Rectal smooth muscle tissue (tissue), 1 donor: Measurements from ENCODE around the gene LRP11.
"Not testable (repeated sequence)": the region's sequence is repeated elsewhere in the genome, so short reads cannot be mapped to it uniquely, and the experiment has no call there.

Experiments
- H3K27ac ChIP-seq: one replicate; pipeline ENCODE4 v1.7.0; 2013; ENCODE audit warnings: low read depth, low read length, inconsistent platforms
- H3K27me3 ChIP-seq: one replicate; pipeline ENCODE4 v1.7.0; 2013; ENCODE audit warnings: low read length; ENCODE audit not compliant: control insufficient read depth, insufficient read depth
- H3K36me3 ChIP-seq: one replicate; pipeline ENCODE4 v1.7.0; 2013; ENCODE audit warnings: low read length; ENCODE audit not compliant: control insufficient read depth, insufficient read depth
- H3K4me1 ChIP-seq: one replicate; pipeline ENCODE4 v1.7.0; 2013; ENCODE audit warnings: low read length; ENCODE audit not compliant: control insufficient read depth, insufficient read depth
- H3K4me3 ChIP-seq: one replicate; pipeline ENCODE4 v1.7.0; 2013; ENCODE audit warnings: low read length
- H3K9ac ChIP-seq: one replicate; pipeline ENCODE4 v1.7.0; 2013; ENCODE audit warnings: low read length

LRP11 gene

DNA sequence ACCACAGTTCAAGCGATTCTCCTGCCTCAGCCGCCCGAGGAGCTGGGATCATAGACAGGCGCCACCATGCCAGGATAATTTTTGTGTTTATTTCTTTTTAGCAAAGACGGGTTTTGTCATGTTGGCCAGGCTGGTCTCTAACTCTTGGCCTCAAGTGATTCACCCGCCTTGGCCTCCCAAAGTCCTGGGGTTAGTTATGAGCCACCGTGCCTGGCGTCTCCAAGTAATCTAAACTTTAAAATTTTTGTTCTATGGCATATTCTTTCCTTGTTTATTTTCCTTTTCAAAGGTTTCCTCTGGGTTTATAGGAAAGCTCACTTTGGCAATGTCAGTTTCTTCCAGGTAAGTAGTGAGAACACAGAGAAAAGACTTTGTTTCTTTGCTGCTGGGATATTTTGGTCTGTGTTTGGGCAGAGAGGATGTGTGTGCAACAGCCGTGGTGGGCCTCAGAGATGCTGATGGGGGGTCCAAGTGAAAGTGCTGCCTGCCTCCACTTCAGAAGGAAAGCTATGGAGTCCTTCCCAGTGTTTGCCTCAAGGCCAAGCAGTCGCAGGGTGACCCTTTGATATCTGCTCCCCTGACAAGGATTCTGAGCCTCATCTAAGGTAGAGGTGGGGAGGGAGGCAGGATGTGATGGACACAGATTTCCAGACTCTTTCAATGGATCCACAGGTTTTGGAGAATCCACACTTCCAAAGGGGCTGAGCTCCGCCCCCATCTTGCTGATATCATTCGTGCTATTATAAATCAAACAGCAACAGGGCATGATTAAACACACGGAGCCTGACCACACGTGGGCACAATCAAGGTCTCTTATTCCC lies 2.3 kb downstream of the LRP11 start:
- Histone ChIP-seq H3K4me1 (no peaks in the 10 kb centered on the region), H3K9ac (no peak overlapping the region), H3K4me3 (no peak overlapping the region), H3K36me3 (no peaks in the 10 kb centered on the region), H3K27me3 (no peaks in the 10 kb centered on the region), H3K27ac (no peak overlapping the region)

- no peak overlapping the region for H3K27ac ChIP-seq
- H3K4me3 ChIP-seq, result no peak overlapping the region
- H3K4me1 ChIP-seq, result no peaks in the 10 kb centered on the region
- H3K9ac ChIP-seq, result no peak overlapping the region
- H3K27me3 ChIP-seq, result no peaks in the 10 kb centered on the region
- H3K36me3 ChIP-seq, result no peaks in the 10 kb centered on the region
These were observed 3.1 kb downstream of the LRP11 start for GRCh38 chr6:149860834-149861602.

GRCh38 chr6:149860513-149860833 lies 3.7 kb downstream of the LRP11 start:
- Histone ChIP-seq H3K27me3 (no peaks in the 10 kb centered on the region), H3K4me3 (no peak overlapping the region), H3K4me1 (no peaks in the 10 kb centered on the region), H3K36me3 (no peaks in the 10 kb centered on the region), H3K9ac (no peak overlapping the region), H3K27ac (no peak overlapping the region)

- Histone ChIP-seq H3K27ac (no peak overlapping the region), H3K4me1 (no peaks in the 10 kb centered on the region), H3K9ac (no peak overlapping the region), H3K4me3 (no peak overlapping the region), H3K27me3 (no peaks in the 10 kb centered on the region), H3K36me3 (no peaks in the 10 kb centered on the region)
These were observed 4.2 kb downstream of the LRP11 start for GRCh38 chr6:149859938-149860337.

DNA sequence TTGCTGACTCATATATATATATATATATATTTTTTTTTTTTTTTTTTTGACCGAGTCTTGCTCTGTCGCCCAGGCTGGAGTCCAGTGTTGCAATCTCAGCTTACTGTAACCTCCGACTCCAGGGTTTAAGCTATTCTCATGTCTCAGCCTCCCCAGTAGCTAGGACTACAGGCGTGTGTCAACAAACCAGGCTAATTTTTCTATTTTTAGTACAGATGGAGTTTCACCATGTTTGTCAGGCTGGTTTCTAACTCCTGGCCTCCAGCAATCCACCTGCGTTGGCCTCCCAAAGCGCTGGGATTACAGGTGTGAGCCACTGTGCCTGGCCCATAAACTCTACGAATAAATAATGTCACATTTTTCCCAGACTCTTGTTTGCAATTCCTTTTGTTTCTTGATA lies 4.8 kb downstream of the LRP11 start:
- no peak overlapping the region for H3K9ac ChIP-seq
- no peak overlapping the region for H3K27ac ChIP-seq
- H3K27me3 ChIP-seq, result no peaks in the 10 kb centered on the region
- H3K4me3 ChIP-seq, result no peak overlapping the region
- H3K36me3 ChIP-seq, result no peaks in the 10 kb centered on the region
- H3K4me1 ChIP-seq, result no peaks in the 10 kb centered on the region

- H3K36me3 ChIP-seq, result no peaks in the 10 kb centered on the region
- H3K27ac ChIP-seq, result no peak overlapping the region
- H3K27me3 ChIP-seq, result no peaks in the 10 kb centered on the region
- H3K9ac ChIP-seq, result no peak overlapping the region
- no peaks in the 10 kb centered on the region for H3K4me1 ChIP-seq
- H3K4me3 ChIP-seq, result no peak overlapping the region
These were observed 6.6 kb downstream of the LRP11 start for GRCh38 chr6:149857541-149857940.

- Histone ChIP-seq H3K4me1 (no peaks in the 10 kb centered on the region), H3K9ac (no peak overlapping the region), H3K36me3 (no peaks in the 10 kb centered on the region), H3K4me3 (no peak overlapping the region), H3K27me3 (no peaks in the 10 kb centered on the region), H3K27ac (no peak overlapping the region)
These were observed 7.7 kb downstream of the LRP11 start for GRCh38 chr6:149856256-149856994.

DNA sequence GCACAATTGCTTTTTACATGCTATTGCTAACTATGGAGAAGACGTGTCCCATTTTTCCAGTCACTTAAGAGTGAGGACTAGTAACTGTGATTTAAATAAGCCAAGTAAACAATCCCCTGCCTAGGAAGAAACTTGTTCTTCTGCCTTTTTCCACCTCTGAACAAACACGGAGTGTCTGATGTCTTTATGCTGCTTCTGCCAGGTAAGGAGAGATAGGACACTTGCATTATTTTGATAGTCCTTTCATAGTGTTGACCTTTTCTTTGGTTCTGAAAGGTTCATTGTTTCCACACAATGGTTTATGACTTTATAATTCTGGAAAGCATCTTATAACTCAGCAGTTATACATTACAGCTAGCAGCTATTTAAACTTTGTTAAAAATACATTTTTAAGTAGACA lies 8.4 kb downstream of the LRP11 start:
- no peak overlapping the region for H3K4me3 ChIP-seq
- no peaks in the 10 kb centered on the region for H3K27me3 ChIP-seq
- no peaks in the 10 kb centered on the region for H3K4me1 ChIP-seq
- H3K36me3 ChIP-seq, result no peaks in the 10 kb centered on the region
- H3K27ac ChIP-seq, result no peak overlapping the region
- no peak overlapping the region for H3K9ac ChIP-seq

- H3K36me3 ChIP-seq, result no peaks in the 10 kb centered on the region
- H3K4me1 ChIP-seq, result no peaks in the 10 kb centered on the region
- no peak overlapping the region for H3K9ac ChIP-seq
- no peak overlapping the region for H3K4me3 ChIP-seq
- no peak overlapping the region for H3K27ac ChIP-seq
- no peaks in the 10 kb centered on the region for H3K27me3 ChIP-seq
These were observed 9.0 kb downstream of the LRP11 start for GRCh38 chr6:149855040-149855654.

GRCh38 chr6:149854532-149854931 lies 9.6 kb downstream of the LRP11 start:
- no peaks in the 10 kb centered on the region for H3K27me3 ChIP-seq
- H3K36me3 ChIP-seq, result no peaks in the 10 kb centered on the region
- H3K4me1 ChIP-seq, result no peaks in the 10 kb centered on the region
- no peak overlapping the region for H3K9ac ChIP-seq
- no peak overlapping the region for H3K27ac ChIP-seq
- H3K4me3 ChIP-seq, result no peak overlapping the region

DNA sequence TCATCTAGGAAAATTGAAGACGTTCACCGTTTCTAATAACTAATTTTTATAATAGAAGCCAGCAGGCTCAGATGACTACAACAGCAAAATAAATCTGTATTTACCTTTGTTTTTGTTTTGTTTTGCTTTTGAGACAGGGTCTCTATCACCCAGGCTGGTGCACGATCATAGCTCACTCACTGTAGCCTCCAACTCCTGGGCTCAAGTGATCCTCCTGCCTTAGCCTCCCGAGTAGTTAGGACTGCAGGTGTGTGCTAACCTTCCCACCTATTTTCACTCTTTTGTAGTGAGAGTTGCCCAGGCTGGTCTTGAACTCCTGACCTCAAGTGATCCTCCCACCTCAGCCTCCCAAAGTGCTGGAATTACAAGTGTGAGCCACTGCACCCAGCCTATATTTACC lies 10.1 kb downstream of the LRP11 start:
- H3K27me3 ChIP-seq, H3K9ac ChIP-seq, H3K36me3 ChIP-seq, H3K4me1 ChIP-seq, H3K4me3 ChIP-seq, H3K27ac ChIP-seq: not testable (repeated sequence)

DNA sequence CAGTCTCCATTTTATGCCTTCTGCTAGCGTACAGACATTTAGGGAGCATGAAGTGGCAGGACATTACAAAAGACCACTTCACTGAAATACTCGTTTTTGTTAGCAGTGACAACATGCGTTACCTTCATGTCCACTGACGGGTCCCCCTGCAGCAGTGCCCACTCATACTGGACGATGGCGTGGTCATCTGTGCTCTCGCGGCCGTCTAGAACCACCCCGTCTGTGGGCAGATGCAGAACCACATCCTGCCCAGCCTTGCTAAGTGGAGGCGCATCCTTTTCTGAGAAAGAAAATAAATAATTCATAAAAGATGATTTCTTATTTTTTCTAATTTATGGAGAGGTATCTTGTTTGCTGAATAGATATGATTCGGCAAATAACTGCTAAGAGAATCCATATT lies 11.3 kb downstream of the LRP11 start:
- Histone ChIP-seq H3K27me3 (no peaks in the 10 kb centered on the region), H3K4me3 (no peak overlapping the region), H3K36me3 (no peaks in the 10 kb centered on the region), H3K4me1 (no peaks in the 10 kb centered on the region), H3K9ac (no peak overlapping the region), H3K27ac (no peak overlapping the region)
